SK-N-MC (cell line): Measurements from ENCODE around the gene SHD.
"Not testable (repeated sequence)": the region's sequence is repeated elsewhere in the genome, so short reads cannot be mapped to it uniquely, and the experiment has no call there.

ENCODE experiments used
- EZH2 ChIP-seq: fragments of 200-600 bp; sonication (generic); IDR thresholded peaks from one replicate; pipeline ENCODE4 v1.6.1; 2017; ENCODE audit warnings: antibody characterized with exemption
- FOXP2 ChIP-seq: optimal IDR thresholded peaks from 2 replicates; pipeline ENCODE3; 2011; ENCODE audit warnings: mild to moderate bottlenecking, moderate library complexity; ENCODE audit not compliant: insufficient read depth; ENCODE audit errors: extremely low read length, control extremely low read depth
- POLR2AphosphoS5 ChIP-seq: IDR thresholded peaks from 2 replicates; pipeline ENCODE4 v1.6.1; 2012; ENCODE audit warnings: mild to moderate bottlenecking, low read depth, low read length, borderline replicate concordance

DNA sequence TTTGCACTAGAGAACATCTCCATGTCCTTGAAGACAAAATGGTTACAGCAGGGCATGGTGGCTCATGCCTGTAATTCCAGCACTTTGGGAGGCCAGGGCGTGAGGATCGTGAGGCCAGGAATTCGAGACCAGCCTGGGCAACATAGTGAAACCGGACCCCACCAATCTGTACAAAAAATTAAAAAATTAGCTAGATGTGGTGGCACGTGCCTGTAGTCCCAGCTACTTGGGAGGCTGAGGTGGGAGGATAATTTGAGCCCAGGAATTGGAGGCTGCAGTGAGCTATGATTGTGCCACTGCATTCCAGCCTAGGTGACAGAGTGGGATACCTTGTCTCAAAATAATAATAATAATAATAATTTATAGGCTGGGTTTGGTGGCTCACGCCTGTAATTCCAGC, 48.8 kb upstream of the SHD start:
- not testable (repeated sequence) for TF ChIP-seq EZH2, POLR2AphosphoS5, FOXP2
